HCT116 (cell line): ENCODE data around the gene CCNG1.

Experiments used
- CEBPB ChIP-seq: IDR thresholded peaks from 2 replicates; pipeline ENCODE4 v1.6.1; 2012; ENCODE audit warnings: low read depth
- EZH2 ChIP-seq: fragments of 200-600 bp; sonication (generic); IDR thresholded peaks from 2 replicates; pipeline ENCODE4 v1.6.1; 2017; ENCODE audit warnings: antibody characterized with exemption, mixed run types
- EZH2phosphoT487 ChIP-seq: fragments of 200-600 bp; IDR thresholded peaks from 2 replicates; pipeline ENCODE4 v1.6.1; 2018; ENCODE audit warnings: antibody characterized with exemption, borderline replicate concordance
- JUND ChIP-seq: IDR thresholded peaks from 2 replicates; pipeline ENCODE4 v1.6.1; 2012
- POLR2A ChIP-seq: IDR thresholded peaks from 2 replicates; pipeline ENCODE4 v1.7.0; 2011; ENCODE audit warnings: borderline replicate concordance; ENCODE audit not compliant: insufficient read depth, insufficient read length; ENCODE audit errors: extremely low read depth
- POLR2AphosphoS5 ChIP-seq: IDR thresholded peaks from 2 replicates; pipeline ENCODE4 v1.6.1; 2011; ENCODE audit warnings: mild to moderate bottlenecking, low read depth, low read length, moderate library complexity
- SP1 ChIP-seq: IDR thresholded peaks from 2 replicates; pipeline ENCODE4 v1.6.1; 2012; ENCODE audit warnings: low read depth
- SRF ChIP-seq: IDR thresholded peaks from 2 replicates; pipeline ENCODE4 v1.6.1; 2012; ENCODE audit warnings: low read depth
- ZFX ChIP-seq: fragments of 450-650 bp; IDR thresholded peaks from 2 replicates; pipeline ENCODE4 v1.6.1; 2017
- TF ChIP-seq, protein P1 (sequence below), 3 experiments: fragments of 200-600 bp in 1 of 3; sonication (generic) in 1 of 3; IDR thresholded peaks in 2 of 3; conservative IDR thresholded peaks in 1 of 3; 2 replicates each; pipeline ENCODE4 v1.5.1; 2012 to 2017; ENCODE audit warnings: low read depth in 2 of 3, low read length in 2 of 3, antibody characterized with exemption in 1 of 3, borderline replicate concordance in 1 of 3, control low read depth in 1 of 3, mild to moderate bottlenecking in 1 of 3, mixed read lengths in 1 of 3, mixed run types in 1 of 3, moderate library complexity in 1 of 3; ENCODE audit not compliant: insufficient read depth in 1 of 3
- TF ChIP-seq, protein P2 (sequence below): IDR thresholded peaks from 2 replicates; pipeline ENCODE4 v1.6.1; 2012
- TF ChIP-seq, protein P3 (sequence below): IDR thresholded peaks from 2 replicates; pipeline ENCODE4 v1.6.1; 2011; ENCODE audit warnings: mild to moderate bottlenecking, low read length, moderate library complexity; ENCODE audit not compliant: insufficient replicate concordance; ENCODE audit errors: extremely low read depth
- TF ChIP-seq, protein P4 (sequence below): IDR thresholded peaks from 2 replicates; pipeline ENCODE4 v1.6.1; 2012; ENCODE audit warnings: low read depth

DNA sequence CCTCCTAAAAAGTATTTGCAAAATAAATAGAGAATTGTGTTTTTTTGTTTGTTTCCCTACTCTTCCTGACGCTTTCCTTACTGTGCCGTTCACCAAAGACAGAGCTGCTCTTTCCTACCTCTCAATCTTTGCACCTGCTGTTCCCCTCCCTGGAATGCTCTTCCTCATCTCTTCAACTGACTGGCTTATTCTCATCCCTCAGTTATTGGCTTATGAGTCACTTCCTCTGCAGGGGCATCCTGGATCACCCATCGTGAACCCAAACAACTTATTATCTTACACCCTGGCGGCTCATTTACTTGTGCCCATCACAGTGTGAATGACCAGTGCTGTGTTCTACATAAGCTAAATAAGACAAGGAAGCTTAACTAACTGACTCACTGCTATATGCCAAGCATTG, 36.1 kb upstream of the CCNG1 start:
- TF ChIP-seq, protein P1, sequence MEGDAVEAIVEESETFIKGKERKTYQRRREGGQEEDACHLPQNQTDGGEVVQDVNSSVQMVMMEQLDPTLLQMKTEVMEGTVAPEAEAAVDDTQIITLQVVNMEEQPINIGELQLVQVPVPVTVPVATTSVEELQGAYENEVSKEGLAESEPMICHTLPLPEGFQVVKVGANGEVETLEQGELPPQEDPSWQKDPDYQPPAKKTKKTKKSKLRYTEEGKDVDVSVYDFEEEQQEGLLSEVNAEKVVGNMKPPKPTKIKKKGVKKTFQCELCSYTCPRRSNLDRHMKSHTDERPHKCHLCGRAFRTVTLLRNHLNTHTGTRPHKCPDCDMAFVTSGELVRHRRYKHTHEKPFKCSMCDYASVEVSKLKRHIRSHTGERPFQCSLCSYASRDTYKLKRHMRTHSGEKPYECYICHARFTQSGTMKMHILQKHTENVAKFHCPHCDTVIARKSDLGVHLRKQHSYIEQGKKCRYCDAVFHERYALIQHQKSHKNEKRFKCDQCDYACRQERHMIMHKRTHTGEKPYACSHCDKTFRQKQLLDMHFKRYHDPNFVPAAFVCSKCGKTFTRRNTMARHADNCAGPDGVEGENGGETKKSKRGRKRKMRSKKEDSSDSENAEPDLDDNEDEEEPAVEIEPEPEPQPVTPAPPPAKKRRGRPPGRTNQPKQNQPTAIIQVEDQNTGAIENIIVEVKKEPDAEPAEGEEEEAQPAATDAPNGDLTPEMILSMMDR (IDR thresholded peaks at IDR 0.05 in 2 of 3, conservative IDR thresholded peaks at IDR 0.05 in 1 of 3; ENCODE audit: borderline replicate concordance in 1 of 3, insufficient read depth in 1 of 3, low read depth in 2 of 3, low read length in 2 of 3) = no peak
- TF ChIP-seq POLR2A (no peak), CEBPB (no peak), SP1 (no peak), EZH2phosphoT487 (no peak), POLR2AphosphoS5 (no peak), ZFX (no peak), SRF (no peak), JUND (no peak), EZH2 (no peak)
- TF ChIP-seq, protein P2, sequence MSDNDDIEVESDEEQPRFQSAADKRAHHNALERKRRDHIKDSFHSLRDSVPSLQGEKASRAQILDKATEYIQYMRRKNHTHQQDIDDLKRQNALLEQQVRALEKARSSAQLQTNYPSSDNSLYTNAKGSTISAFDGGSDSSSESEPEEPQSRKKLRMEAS = no peak
- TF ChIP-seq, protein P3, sequence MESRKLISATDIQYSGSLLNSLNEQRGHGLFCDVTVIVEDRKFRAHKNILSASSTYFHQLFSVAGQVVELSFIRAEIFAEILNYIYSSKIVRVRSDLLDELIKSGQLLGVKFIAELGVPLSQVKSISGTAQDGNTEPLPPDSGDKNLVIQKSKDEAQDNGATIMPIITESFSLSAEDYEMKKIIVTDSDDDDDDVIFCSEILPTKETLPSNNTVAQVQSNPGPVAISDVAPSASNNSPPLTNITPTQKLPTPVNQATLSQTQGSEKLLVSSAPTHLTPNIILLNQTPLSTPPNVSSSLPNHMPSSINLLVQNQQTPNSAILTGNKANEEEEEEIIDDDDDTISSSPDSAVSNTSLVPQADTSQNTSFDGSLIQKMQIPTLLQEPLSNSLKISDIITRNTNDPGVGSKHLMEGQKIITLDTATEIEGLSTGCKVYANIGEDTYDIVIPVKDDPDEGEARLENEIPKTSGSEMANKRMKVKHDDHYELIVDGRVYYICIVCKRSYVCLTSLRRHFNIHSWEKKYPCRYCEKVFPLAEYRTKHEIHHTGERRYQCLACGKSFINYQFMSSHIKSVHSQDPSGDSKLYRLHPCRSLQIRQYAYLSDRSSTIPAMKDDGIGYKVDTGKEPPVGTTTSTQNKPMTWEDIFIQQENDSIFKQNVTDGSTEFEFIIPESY = no peak
- TF ChIP-seq, protein P4, sequence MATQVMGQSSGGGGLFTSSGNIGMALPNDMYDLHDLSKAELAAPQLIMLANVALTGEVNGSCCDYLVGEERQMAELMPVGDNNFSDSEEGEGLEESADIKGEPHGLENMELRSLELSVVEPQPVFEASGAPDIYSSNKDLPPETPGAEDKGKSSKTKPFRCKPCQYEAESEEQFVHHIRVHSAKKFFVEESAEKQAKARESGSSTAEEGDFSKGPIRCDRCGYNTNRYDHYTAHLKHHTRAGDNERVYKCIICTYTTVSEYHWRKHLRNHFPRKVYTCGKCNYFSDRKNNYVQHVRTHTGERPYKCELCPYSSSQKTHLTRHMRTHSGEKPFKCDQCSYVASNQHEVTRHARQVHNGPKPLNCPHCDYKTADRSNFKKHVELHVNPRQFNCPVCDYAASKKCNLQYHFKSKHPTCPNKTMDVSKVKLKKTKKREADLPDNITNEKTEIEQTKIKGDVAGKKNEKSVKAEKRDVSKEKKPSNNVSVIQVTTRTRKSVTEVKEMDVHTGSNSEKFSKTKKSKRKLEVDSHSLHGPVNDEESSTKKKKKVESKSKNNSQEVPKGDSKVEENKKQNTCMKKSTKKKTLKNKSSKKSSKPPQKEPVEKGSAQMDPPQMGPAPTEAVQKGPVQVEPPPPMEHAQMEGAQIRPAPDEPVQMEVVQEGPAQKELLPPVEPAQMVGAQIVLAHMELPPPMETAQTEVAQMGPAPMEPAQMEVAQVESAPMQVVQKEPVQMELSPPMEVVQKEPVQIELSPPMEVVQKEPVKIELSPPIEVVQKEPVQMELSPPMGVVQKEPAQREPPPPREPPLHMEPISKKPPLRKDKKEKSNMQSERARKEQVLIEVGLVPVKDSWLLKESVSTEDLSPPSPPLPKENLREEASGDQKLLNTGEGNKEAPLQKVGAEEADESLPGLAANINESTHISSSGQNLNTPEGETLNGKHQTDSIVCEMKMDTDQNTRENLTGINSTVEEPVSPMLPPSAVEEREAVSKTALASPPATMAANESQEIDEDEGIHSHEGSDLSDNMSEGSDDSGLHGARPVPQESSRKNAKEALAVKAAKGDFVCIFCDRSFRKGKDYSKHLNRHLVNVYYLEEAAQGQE = no peak
